Measurements from ENCODE around the gene ASPSCR1.
A peak's percentile ranks its signal among the peaks of the same experiment; 100 is the strongest.

The ASPSCR1 gene

DNA sequence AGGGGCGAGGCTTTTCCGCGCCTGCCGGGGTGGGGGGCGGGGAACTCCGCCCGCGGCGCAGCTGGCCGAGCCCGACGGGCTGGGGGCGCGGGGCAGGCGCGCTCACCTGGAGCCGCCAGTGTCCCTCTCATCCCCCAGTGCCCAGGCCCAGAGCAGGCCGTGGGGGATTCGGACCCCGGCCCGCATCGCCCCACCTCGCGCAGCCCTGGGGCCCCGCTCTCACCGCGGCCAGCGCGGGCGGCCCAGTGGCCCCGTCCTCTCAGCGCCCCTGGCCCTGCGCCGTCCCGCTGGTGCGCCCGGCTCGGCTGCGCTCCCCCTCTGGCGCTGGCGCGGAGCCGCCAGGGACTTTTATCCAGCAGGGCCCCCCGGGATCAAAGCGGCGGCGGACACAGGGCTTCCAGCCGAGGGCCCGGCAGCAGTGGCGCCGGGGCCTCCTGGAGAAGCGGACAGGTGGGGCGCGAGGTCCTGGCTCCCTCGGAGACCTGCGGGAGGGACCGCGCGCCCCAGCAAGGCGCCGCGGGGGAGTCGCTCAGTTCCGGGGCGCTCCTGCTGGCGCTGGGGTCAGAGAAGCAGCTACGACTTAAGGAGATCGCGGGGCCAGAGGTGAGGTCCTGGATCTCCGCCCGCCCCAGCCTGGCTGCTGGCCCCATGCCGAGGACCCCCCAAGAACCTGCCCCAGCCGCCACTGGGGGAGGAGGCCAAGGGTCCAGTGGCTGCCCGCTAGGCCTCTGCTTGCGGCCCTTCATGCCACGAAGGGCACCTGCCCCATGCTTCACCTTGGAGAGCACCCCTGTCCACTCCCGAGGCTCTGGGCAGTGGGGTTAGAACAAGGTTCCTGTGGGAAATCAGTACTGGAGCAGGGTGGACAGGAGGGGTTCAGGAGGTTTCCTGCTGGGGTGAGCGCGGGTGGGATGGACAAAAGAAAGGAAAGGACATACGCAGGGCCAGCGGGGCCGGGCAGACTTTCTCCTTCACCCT is 15.6 kb upstream of the ASPSCR1 start:
- DNase-seq (ENCODE audit: low spot score) = no peak
- no peaks in the 10 kb centered on the region for H3K36me3 Mint-ChIP-seq (ENCODE audit: low read depth)
- peaks cover 50% of the 10 kb centered on the region for H3K27me3 Mint-ChIP-seq (ENCODE audit: low read depth)
- no peak overlapping the region for H3K27ac Mint-ChIP-seq
- H3K4me3 Mint-ChIP-seq = no peak overlapping the region
- H3K9me3 Mint-ChIP-seq = no peaks in the 10 kb centered on the region
- peaks cover 3% of the 10 kb centered on the region for H3K4me1 Mint-ChIP-seq (ENCODE audit: low read depth)

GRCh38 chr17:81962499-81963441 is 14.7 kb upstream of the ASPSCR1 start:
- DNase-seq (ENCODE audit: low spot score) = no peak
- H3K4me3 Mint-ChIP-seq = no peak overlapping the region
- peaks cover 45% of the 10 kb centered on the region for H3K27me3 Mint-ChIP-seq (ENCODE audit: low read depth)
- no peak overlapping the region for H3K27ac Mint-ChIP-seq
- H3K36me3 Mint-ChIP-seq (ENCODE audit: low read depth) = no peaks in the 10 kb centered on the region
- H3K4me1 Mint-ChIP-seq (ENCODE audit: low read depth) = peaks cover 3% of the 10 kb centered on the region
- no peaks in the 10 kb centered on the region for H3K9me3 Mint-ChIP-seq

DNA sequence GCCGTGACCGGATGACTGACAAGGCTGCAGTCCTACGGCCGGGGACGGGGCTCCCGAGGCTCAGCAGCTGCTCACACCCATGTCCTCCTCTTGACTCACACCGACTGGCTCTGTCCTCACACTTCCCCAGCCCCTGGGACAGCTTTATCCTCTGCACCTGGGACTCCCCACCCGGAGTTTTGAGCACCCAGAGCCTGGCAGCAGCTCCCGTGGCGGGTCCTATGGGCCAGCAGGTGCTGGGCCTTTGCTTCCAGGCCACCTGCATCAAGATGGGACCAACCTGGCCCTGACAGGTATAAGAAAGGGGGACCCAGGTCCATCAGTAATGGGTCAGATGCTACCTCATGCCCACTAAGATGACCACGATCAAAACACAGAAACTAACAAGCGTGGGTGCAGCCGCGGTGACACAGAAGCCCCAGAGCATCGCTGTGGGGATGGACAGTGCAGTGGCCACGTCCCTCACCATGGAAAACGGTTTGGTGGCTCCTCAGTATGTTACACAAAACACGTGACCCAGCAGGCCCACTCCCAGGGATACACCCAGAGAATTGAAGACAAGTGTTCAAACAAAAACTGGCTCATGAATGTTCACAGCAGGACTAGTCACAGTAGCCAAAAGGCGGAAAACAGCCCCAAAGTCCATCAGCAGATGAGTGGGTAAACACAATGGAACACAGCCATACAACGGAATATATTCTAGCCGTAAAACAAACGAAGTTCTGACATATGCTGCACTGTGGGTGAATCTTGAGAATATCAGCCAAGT is 13.2 kb upstream of the ASPSCR1 start:
- no peak for DNase-seq (ENCODE audit: low spot score)
- Mint-ChIP-seq H3K27ac (no peak overlapping the region), H3K27me3 (ENCODE audit: low read depth) (peaks cover 30% of the 10 kb centered on the region), H3K9me3 (no peaks in the 10 kb centered on the region), H3K4me1 (ENCODE audit: low read depth) (peaks cover 4% of the 10 kb centered on the region), H3K36me3 (ENCODE audit: low read depth) (no peaks in the 10 kb centered on the region), H3K4me3 (no peak overlapping the region)

DNA sequence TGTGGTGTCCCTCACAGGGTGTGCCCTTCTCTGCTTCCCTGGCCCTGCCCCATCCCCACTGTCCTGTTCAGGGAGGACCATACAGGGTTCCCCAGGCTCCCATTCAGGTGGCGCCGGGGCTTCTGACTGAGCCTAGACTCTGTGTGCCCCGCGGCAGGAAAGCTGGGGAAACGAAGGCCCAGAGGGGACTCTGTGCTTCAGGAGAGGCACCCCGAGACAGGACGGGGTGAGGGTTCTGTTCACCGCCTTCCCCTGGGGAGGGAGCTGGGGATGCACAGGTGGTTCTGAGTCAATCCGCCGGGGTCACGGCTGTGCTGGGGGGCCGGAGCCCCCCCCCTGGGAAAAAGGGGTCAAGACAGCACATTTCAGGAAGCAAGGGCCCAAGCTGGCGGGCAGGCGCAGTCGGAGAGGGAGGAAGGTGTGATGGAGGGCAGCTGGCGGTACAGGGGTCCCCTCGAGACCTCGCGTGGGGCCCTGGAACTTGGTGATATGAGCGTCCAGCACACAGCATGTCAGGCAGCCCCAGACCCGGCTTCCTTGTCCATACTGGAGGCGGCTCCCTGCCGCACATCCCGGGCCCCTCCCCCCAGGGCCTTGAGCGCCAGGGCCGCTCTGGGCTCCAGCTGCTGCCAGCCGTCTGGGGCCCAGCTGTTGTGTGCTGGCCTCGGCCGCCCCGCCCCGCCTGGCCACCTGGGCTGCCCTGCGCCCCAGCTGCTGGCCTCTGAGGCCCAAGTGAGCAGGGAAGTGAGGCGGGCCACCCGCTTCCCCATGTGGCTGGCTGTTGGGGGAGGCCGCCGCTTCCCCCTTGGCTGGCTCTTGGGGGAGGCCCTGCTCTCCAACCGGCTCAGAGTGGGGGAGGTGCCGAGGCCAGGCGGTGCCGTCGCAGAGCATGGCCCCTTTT is 10.8 kb upstream of the ASPSCR1 start:
- no peak overlapping the region for H3K27ac Mint-ChIP-seq
- H3K4me3 Mint-ChIP-seq = no peak overlapping the region
- peaks cover 4% of the 10 kb centered on the region for H3K4me1 Mint-ChIP-seq (ENCODE audit: low read depth)
- no peak for DNase-seq (ENCODE audit: low spot score)
- no peaks in the 10 kb centered on the region for H3K9me3 Mint-ChIP-seq
- no peaks in the 10 kb centered on the region for H3K36me3 Mint-ChIP-seq (ENCODE audit: low read depth)
- H3K27me3 Mint-ChIP-seq (ENCODE audit: low read depth) = peaks cover 30% of the 10 kb centered on the region

DNA sequence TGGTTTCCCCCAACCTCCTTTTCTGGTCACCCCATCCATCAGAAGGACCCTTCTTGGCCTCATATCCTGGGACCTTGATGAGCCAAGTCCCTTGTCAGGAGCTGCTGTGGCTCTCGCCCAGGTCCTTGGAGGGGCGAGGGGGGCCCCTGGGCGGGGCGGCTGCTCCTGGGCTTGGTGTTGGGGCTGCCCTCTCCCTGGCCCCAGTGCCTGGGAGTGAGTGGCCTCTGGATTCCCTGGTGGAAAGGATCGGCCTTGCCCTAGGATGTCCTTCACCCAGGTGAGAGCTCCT is 10.2 kb upstream of the ASPSCR1 start:
- Mint-ChIP-seq H3K4me3 (no peak overlapping the region), H3K4me1 (ENCODE audit: low read depth) (peaks cover 4% of the 10 kb centered on the region), H3K27ac (no peak overlapping the region), H3K27me3 (ENCODE audit: low read depth) (peaks cover 28% of the 10 kb centered on the region), H3K9me3 (no peaks in the 10 kb centered on the region), H3K36me3 (ENCODE audit: low read depth) (no peaks in the 10 kb centered on the region)
- DNase-seq (ENCODE audit: low spot score) = no peak

DNA sequence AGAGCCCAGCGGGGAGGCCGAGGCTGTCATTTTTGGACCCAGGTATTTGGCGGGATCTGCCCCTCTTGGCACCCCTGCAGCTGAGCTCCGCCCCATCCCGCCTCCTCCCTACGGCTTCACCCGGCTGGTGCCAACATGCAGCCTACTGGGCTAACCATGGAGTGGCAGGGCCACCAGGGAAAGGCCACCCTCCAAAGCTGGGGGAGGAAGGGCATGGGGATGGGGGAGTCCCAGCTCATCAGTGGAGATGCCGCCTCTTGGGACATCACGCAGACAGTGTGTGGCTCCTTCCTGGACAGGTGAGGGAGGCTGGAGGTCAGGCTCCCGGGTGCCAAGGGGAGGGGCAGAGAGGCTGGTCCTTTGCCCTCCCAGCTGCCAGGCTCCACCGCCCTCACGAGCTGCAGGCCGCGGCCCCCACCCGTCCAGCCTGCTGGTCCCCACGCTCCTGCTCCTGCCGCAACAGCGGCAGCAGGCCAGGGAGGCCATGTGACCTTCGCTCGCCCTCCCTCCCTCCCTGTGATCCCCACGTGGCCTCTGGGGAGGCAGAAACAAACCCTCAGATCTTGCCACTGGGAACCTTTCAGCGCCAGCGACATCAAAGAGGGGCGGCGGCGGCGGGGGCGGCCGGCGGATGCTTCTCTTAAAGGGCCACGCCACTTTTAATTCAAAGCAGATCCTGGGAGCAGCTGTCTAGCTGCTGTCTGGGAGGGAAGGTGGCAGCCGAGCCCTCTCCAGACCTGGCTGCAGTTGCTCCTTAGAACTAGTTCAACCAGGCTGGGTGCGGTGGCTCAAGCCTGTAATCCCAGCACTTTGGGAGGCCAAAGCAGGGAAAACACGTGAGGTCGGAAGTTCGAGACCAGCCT is 9.7 kb upstream of the ASPSCR1 start:
- peak overlapping the region; percentile 66 for H3K4me3 Mint-ChIP-seq
- H3K27ac Mint-ChIP-seq = peak overlapping the region; percentile 15
- H3K27me3 Mint-ChIP-seq (ENCODE audit: low read depth) = peaks cover 25% of the 10 kb centered on the region
- peak; percentile 86 for DNase-seq (ENCODE audit: low spot score)
- no peaks in the 10 kb centered on the region for H3K36me3 Mint-ChIP-seq (ENCODE audit: low read depth)
- H3K4me1 Mint-ChIP-seq (ENCODE audit: low read depth) = peaks cover 4% of the 10 kb centered on the region
- H3K9me3 Mint-ChIP-seq = no peaks in the 10 kb centered on the region

- H3K4me3 Mint-ChIP-seq = peak overlapping the region; percentile 66
Measured at GRCh38 chr17:81968396-81968745, 9.1 kb upstream of the ASPSCR1 start.

GRCh38 chr17:81968850-81969812 is 8.3 kb upstream of the ASPSCR1 start:
- no peak for DNase-seq (ENCODE audit: low spot score)
- no peak overlapping the region for H3K27ac Mint-ChIP-seq
- H3K4me1 Mint-ChIP-seq (ENCODE audit: low read depth) = peaks cover 4% of the 10 kb centered on the region
- H3K27me3 Mint-ChIP-seq (ENCODE audit: low read depth) = peaks cover 12% of the 10 kb centered on the region
- H3K4me3 Mint-ChIP-seq = no peak overlapping the region
- H3K9me3 Mint-ChIP-seq = no peaks in the 10 kb centered on the region
- no peaks in the 10 kb centered on the region for H3K36me3 Mint-ChIP-seq (ENCODE audit: low read depth)

More at GRCh38 chr17:81968396-81968745, 9.1 kb upstream of the ASPSCR1 start:
- peak overlapping the region; percentile 15 for H3K27ac Mint-ChIP-seq
- H3K27me3 Mint-ChIP-seq (ENCODE audit: low read depth) = peaks cover 19% of the 10 kb centered on the region
- H3K4me1 Mint-ChIP-seq (ENCODE audit: low read depth) = peaks cover 4% of the 10 kb centered on the region
- H3K9me3 Mint-ChIP-seq = no peaks in the 10 kb centered on the region
- H3K36me3 Mint-ChIP-seq (ENCODE audit: low read depth) = no peaks in the 10 kb centered on the region
- no peak for DNase-seq (ENCODE audit: low spot score)

- peaks cover 11% of the 10 kb centered on the region for H3K27me3 Mint-ChIP-seq (ENCODE audit: low read depth)
- H3K27ac Mint-ChIP-seq = no peak overlapping the region
- no peak overlapping the region for H3K4me3 Mint-ChIP-seq
- H3K9me3 Mint-ChIP-seq = peaks cover 4% of the 10 kb centered on the region
- no peak for DNase-seq (ENCODE audit: low spot score)
- H3K36me3 Mint-ChIP-seq (ENCODE audit: low read depth) = no peaks in the 10 kb centered on the region
- peaks cover 5% of the 10 kb centered on the region for H3K4me1 Mint-ChIP-seq (ENCODE audit: low read depth)
Measured at GRCh38 chr17:81973432-81973831, 4.0 kb upstream of the ASPSCR1 start.

GRCh38 chr17:81976332-81977210 is 858 bp upstream of the ASPSCR1 start:
- H3K36me3 Mint-ChIP-seq (ENCODE audit: low read depth) = peaks cover 10% of the 10 kb centered on the region
- peak overlapping the region; percentile 98 for H3K4me3 Mint-ChIP-seq
- DNase-seq (ENCODE audit: low spot score) = peak; percentile 27
- peak overlapping the region; percentile 98 for H3K27ac Mint-ChIP-seq
- peaks cover 11% of the 10 kb centered on the region for H3K27me3 Mint-ChIP-seq (ENCODE audit: low read depth)
- H3K9me3 Mint-ChIP-seq = peaks cover 4% of the 10 kb centered on the region
- H3K4me1 Mint-ChIP-seq (ENCODE audit: low read depth) = peaks cover 22% of the 10 kb centered on the region

All from T-helper 2 cell treated with Interferon-gamma antibody and Interleukin-4, amounts not matched to agents 5 μg/mL and 100 μg/mL, for 36 hours (primary cell).